HG03045 (cell line): ENCODE results near the gene NT5C3B.
"Not testable (repeated sequence)": the region's sequence is repeated elsewhere in the genome, so short reads cannot be mapped to it uniquely, and the experiment has no call there.

ENCODE experiments used
- ATAC-seq: cut with Tn5 transposase; IDR thresholded peaks from one replicate; pipeline ENCODE4 v1.9.1; 2021; ENCODE audit warnings: mild to moderate bottlenecking, moderate library complexity; ENCODE audit not compliant: unreplicated experiment

NT5C3B gene

DNA sequence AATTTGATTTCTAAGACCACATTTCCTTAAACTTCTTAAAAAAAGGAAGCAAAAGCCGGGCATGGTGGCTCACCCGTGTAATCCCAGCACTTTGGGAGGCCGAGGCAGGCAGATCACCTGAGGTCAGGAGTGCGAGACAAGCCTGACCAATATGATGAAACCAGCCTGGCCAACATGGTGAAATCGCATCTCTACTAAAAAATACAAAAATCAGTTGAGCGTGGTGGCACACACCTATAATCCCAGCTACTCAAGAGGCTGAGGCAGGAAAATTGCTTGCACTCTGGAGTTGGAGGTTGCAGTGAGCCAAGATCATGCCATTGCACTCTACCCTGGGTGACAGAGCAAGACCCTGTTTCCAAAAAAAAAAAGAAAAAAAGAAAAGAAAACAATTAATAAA, 4.7 kb upstream of the NT5C3B start:
- not testable (repeated sequence) for ATAC-seq

GRCh38 chr17:41839448-41839847, 3.4 kb upstream of the NT5C3B start:
- not testable (repeated sequence) for ATAC-seq

DNA sequence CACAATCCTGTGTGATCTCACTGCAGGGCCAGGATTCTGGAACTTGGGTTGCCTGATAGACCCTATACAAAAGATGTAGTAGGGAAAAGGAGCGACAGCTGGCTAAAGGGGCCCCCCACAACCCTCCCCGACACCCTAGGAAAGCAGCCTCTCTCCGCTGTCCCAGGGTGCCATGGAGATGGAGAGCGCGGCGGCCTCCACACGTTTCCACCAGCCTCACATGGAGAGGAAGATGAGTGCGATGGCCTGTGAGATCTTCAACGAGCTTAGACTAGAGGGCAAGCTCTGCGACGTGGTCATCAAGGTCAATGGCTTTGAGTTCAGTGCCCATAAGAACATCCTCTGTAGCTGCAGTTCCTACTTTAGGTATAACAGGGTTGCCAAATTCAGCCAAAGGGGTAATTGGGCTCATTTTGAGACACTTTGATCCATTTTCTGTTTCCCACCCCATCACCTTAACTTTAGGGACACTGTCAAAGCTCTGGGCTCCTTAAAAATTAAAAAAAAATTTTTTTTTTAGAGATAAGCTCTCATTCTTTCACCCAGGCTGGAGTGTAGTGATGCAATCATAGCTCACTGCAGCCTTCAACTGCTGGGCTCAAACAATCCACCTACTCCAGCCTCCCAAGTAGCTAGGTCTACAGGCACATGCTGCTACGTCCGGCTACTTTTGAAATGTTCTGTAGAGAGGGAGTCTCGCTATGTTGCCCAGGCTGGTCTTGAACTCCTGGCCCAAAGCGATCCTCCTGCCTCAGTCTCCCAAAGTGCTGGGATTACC, 1.9 kb upstream of the NT5C3B start, which contains the start of gene KLHL10:
TSS of gene KLHL10 (plus strand) at position 65 of the 778 bp plus-strand sequence. CDS start at position 173, 108 bp downstream.
- ATAC-seq, result no peak

GRCh38 chr17:41836550-41837196, 641 bp upstream of the NT5C3B start:
- no peak for ATAC-seq

GRCh38 chr17:41835214-41835799, 725 bp downstream of the NT5C3B start:
- ATAC-seq, result no peak

DNA sequence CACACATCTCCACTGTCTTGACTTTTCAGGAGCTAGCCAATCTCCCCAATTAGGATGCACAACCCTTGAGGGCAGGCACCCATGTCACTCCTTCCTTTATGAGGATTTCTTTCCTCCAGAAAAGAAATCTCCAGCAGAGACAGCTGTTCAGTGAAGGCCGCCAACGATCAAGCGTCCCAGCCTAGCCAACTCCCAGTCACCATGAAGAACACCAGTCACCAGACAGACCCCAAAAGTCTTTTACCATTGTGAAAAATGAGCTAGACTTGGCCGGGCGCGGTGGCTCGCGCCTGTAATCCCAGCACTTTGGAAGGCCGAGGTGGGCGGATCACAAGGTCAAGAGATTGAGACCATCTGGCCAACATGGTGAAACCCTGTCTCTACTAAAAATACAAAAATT, 6.1 kb downstream of the NT5C3B start:
- not testable (repeated sequence) for ATAC-seq

DNA sequence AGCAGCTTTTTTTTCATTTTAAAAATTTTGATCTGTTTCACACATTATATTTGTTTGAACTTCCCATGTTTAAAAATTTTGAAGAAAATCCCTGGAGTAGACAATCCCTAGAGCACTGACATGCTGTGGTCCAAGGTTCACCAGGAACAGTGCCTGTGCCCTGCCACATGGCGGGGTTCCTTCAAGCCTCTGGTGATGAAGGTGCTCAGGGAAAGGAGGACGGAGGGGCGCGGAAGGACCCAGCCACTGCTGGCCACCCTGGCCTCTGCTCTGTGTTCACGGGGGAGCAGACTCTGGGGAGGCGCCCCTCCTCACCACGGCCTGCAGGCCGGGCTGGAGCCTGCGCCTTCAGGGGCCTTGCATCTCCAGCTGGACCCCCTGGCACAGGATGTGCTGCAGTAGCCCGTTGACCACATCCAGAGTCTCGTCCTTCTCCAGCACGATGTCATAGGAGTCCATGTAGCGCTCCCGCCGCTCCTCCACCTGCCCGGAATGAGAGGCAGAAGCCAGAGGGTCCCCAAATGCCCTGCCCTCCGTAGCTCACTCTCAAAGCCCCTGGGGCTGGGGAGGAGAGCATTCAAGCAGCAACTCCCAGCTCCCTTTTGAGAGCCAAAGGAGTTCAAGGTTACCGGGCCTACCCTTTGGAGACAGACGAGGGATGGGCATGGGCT, 10.7 kb downstream of the NT5C3B start:
- no peak for ATAC-seq

DNA sequence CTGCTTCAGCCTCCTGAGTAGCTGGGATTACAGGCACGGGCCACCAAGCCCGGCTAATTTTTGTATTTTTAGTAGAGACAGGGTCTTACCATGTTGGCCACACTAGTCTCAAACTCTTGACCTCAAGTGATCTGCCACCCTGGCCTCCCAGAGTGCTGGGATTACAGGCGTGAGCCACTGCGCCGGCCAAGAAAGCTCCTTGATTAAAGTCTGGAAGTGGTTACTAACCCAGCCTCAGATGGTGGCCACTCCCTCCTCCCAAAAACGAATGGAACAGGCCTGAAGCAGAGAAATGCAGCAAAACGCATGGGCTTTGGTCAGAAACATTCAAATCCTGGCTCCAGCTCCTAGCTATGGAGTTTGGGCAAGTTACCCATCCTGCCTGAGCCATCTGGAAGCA, 11.9 kb downstream of the NT5C3B start:
- no peak for ATAC-seq

DNA sequence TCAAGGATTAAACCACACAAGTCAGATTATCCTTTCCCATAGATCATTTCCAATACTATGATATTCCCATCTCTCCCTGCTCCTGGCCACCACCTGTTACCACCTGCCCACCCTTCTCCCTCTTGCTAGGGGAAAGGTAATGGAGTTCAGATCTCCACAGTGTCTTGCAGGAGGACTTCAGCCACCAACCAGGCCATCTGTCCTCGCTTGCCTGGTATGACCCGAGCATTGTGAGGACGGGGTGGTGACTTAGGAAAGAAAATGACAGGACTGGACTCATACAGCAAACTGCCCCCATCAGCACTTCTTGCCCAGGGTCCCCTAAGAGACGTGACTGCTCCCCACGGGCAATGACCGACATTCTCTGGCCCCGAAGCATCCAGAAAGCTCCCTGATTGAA, 12.5 kb downstream of the NT5C3B start:
- ATAC-seq, result no peak

GRCh38 chr17:41823141-41823524, 12.9 kb downstream of the NT5C3B start:
- no peak for ATAC-seq

- ATAC-seq, result no peak
These were observed 13.6 kb downstream of the NT5C3B start for GRCh38 chr17:41822216-41823140.

- ATAC-seq, result no peak
These were observed 14.3 kb downstream of the NT5C3B start for GRCh38 chr17:41821776-41822175.

- no peak for ATAC-seq
These were observed 18.0 kb downstream of the NT5C3B start for GRCh38 chr17:41818024-41818423.

GRCh38 chr17:41816637-41817320, 19.3 kb downstream of the NT5C3B start:
- ATAC-seq, result no peak

DNA sequence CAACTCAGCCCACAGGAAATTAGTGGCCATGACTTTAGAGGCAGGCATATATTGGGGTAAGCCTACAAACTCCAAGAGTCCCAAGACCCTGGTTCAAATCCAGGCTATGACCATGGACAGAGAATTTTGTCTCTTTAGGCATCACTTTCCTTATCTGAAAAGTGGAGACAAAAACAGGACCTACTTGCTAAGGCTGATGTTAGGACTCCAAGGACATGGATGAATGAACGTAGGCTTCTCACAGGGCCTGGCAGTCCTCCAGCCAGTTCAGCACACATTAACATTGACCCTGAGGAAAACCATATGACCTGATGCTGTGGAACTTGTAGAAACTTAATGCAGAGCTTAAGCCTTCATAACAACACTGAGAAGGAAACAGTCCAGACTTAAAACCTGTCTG, 21.8 kb downstream of the NT5C3B start:
- no peak for ATAC-seq

DNA sequence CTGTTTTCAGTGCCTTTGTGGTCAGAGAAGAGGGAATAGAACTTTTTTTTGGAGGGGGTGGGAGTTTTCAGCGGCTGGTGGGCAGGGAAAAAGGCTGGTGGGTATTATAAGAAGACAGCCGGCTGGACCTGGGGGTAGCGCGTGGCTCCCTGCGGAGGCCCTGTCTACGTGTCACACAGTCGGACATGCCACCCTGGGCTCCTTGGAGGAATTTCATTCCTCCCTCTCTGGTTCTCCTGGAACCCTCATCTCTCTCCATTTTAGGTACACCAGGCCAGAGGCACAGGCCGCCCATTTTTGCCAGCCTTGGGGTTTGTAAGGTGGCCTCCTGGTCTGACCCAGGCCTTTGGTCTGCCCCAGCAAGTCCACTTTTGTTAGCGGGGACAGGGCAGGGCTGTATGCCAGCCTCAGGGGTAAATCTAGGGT, 22.3 kb downstream of the NT5C3B start:
- no peak for ATAC-seq

- ATAC-seq, result no peak
These were observed 22.8 kb downstream of the NT5C3B start for GRCh38 chr17:41813152-41813680.

DNA sequence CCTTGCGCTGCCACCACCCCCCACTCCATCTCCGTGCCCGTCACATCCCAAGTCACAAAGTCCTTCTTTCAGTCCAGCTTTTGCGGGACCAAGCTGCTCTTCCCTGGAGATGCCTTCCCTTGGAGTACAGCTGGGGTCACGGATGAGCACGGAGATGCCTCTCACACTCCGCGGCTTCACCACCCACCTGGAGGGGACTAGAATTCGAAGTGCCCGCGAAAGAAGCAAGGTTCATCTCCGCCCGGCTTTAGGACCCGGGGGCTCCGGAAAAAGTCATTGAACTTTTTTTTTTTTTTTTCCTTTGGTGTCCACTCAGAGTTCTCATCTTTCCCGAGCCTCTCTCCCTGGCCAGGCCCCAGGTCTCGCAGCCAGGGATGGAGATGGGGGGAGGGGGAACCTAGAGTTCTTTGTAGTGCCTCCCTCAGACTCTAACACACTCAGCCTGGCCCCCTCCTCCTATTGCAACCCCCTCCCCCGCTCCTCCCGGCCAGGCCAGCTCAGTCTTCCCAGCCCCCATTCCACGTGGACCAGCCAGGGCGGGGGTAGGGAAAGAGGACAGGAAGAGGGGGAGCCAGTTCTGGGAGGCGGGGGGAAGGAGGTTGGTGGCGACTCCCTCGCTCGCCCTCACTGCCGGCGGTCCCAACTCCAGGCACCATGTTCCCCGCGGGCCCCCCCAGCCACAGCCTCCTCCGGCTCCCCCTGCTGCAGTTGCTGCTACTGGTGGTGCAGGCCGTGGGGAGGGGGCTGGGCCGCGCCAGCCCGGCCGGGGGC, 23.5 kb downstream of the NT5C3B start, which contains the start of gene FKBP10:
TSS of gene FKBP10 (plus strand) at position 624 of the 771 bp plus-strand sequence. CDS start at position 655, 31 bp downstream.
- no peak for ATAC-seq
